B cell (primary cell): ENCODE measurements around the gene ANKS6.

Experiments
- CTCF ChIP-seq: fragments of 200-600 bp; IDR thresholded peaks from one replicate; pipeline ENCODE4 v1.8.0; 2022; ENCODE audit warnings: antibody characterized with exemption, mild to moderate bottlenecking
- EZH2 ChIP-seq: IDR thresholded peaks from 2 replicates; pipeline ENCODE4 v1.6.1; 2012; ENCODE audit warnings: borderline replicate concordance, low read depth, mild to moderate bottlenecking, moderate library complexity, low read length; ENCODE audit not compliant: insufficient read depth, poor library complexity, severe bottlenecking

GRCh38 chr9:98793031-98793430, 3.3 kb downstream of the ANKS6 start:
- TF ChIP-seq CTCF = no peak
- no peak for TF ChIP-seq EZH2
